GM21619 (cell line): ENCODE measurements around the gene IFITM1.
"Not testable (repeated sequence)": the region's sequence is repeated elsewhere in the genome, so short reads cannot be mapped to it uniquely, and the experiment has no call there.

Experiments
- ATAC-seq: cut with Tn5 transposase; IDR thresholded peaks from one replicate; pipeline ENCODE4 v1.9.1; 2021; ENCODE audit not compliant: unreplicated experiment

The IFITM1 gene

DNA sequence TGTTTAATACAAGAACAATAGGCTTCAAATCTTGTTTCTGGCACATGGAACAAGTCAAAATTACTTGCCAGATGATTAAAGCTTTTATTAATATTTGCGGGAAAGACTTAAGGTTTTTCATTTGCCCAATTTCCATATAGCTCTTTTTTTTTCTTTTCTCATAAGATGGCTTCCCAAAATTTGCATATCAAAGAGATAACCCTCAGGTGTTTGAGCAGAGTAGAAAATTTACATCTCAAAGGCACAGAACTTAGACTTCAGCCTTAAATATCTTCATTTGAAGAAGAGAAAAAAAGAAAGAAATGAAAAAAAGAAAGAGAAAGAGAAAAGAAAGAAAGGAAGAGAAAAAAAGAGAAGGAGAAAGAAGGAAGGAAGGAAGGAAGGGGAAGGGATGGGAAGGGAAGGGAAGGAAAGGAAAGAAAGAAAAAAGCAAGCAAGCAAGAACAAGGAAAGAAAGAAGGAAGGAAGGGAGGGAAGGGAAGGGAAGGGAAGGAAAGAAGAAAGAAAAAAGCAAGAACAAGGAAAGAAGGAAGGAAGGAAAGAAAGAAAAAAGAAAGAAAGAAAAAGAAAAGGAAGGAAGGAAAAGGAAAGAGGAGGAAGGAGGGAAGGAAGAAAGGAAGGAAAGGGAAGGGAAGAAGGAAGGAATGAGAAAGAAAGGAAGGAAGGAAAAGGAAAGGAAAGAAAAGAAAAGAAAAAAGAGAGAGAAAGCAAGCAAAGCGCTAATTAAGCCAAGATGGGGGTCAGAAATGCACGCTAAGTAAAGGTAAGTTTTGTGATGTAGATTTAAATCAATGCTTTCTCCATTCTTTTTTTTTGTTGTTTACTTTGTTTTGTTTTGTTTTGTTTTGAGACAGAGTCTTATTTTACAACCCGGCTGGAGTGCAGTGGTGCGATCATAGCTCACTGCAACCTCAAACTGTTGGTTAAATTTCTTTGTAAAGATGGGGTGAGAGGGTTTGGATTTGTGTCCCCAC, 27.0 kb downstream of the IFITM1 start:
- no peak for ATAC-seq

DNA sequence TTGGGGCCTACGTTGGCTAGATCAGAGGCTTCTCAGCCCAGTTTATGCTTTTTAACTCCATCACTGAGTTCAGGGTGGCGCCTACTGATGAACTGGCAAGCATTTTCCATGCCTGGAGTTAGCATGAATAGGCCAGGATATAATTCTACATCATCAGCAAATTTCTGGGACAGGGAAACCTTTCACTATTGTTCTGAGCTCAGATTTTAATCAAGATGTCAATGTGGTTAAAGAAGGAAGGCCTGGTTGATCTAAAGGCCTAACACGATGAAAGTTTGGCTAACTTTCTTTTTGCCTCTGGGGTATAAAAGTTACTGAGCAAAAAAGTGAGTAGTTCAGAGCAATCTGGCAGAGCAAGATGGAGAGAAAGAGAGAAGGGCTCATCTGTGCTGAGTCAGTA, 28.5 kb downstream of the IFITM1 start:
- no peak for ATAC-seq

DNA sequence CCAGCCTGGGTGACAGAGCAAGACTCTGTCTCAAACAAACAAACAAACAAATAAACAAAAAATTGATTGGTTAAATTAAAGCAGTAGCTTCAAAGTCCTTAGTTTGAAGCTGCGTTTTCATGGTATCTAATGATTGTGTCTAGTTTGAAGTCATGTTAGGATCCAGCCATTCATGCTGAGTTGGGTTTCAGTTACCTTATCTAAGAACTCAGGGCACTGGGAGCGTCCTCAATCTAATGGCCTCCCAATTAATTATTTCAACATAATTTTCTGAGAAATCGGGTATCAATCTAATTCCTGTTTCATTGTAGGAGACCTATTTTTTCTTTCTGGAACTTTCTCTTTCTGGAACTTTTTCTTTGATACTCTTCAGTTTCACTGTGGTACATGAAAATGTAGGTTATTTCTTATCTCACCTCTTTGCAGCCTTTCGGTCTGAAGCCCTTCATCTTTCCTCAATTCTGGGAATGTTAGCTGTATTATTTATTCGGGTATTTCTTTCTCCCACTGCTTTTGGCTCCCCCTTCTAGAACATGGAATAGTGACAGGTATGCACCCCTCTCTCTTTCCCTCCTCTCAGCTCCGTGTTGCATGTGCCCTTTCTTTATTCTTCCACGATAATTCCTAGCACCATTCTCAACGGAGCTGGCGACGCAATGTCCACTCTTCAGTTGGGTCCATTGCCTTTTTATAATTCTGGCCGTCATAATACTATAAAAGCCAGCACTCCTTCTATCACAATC, 31.2 kb downstream of the IFITM1 start:
- no peak for ATAC-seq

DNA sequence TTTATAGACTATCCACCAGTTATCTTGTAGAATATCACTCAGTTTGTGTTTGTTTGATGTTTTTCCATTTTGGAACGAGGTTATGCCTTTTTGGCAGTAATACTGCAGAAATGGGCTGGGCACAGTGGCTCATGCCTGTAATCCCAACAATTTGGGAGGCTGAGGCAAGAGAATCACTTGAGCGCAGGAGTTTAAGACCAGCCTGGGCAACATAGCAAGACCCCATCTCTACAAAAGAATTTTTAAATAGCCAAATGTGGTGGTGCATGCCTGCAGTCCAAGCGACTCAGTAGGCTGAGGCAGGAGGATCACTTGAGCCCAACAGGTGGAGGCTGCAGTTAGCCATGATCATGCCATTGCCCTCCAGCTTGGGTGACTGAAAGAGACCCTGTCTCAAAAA, 32.7 kb downstream of the IFITM1 start:
- ATAC-seq = no peak

DNA sequence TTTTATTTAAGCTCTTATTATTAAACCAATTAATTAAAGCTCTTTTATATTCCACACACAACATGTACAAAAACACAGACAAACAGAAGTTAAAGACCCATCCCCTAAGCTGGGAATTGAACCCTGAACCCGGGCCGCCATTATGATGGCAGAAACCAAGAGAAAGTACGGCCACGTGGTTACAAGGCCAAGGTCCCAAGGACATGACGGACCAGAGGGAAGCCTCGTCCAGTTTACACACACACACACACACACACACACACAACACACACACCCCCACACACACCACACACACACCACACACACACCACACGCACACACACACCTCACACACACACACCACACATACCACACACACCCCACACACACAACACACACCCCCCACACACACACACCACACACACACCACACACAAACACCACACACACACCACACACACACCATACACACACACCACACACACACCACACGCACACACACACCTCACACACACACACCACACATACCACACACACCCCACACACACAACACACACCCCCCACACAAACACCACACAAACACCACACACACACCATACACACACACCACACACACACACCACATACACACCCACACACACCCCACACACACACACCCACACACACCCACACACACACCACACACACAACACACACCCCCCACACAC, 35.6 kb downstream of the IFITM1 start:
- ATAC-seq = not testable (repeated sequence)

DNA sequence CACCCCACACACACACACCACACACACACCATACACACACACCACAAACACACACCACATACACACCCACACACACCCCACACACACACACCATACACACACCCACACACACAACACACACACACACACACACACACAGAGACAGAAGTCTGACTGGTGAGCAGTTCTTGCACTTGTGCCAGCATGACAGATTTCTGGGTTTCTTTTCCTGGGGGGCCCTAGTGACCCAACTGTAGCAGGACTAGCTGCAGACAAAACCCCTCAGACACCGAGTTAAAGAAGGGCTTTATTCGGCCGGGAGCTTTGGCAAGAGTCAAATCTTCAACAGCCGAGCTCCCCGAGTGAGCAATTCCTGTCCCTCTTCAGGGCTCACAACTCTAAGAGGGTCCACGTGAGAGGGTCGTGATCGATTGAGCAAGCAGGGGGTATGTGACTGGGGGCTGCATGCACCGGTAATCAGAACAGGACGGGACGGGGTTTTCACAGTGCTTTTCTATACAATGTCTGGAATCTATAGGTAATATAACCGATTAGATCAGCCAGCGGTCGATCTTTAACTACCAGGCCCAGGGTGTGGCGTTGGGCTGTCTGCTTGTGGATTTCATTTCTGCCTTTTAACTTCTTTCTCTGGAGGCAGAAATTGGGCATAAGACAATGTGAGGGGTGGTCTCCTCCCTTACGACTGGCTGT, 36.3 kb downstream of the IFITM1 start:
- not testable (repeated sequence) for ATAC-seq

DNA sequence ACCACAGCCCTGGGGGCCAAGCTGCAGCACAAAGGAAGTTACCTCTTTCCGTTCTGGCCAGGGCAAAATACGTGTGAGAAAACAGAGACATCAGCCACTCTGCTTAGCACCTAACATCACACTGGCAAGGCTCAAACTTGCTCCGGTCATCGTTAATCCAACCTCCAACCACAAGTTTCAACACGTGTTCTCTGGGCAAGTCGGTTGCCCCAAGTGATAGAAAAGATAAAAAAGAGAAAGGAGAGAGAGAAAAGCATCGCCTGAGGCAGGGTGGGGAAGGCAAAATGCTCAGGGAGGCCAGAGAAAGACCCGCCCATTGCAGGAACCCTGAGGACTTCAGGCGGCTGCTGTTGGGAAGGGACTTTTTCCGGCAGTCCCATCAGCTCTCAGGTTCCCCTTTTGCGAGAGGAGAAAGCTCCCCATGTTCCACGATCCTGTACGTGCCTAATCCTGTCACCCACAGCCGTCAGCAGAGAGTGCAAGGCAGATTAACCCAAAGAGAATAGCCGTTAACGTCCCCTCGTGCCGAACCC, 36.9 kb downstream of the IFITM1 start:
- ATAC-seq = no peak

DNA sequence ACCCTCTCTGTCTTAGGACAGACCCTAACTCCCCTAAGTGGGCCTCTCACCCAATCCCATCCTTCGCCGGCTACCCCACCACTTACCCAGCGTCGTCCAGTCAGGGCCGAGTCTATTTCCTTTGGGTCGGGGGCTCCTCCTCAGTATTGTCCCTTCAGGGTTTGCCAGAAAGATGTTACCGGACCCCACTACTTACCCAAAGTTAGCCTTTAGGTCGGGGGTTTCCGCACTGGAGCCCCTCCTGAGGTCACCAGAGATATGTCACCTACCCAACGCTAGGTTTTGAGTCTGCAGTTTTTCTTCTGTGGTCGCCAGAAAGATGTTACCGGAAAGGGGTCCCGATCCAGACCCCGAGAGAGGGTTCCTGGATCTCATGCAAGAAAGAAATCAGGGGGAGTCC, 37.6 kb downstream of the IFITM1 start:
- ATAC-seq = no peak

DNA sequence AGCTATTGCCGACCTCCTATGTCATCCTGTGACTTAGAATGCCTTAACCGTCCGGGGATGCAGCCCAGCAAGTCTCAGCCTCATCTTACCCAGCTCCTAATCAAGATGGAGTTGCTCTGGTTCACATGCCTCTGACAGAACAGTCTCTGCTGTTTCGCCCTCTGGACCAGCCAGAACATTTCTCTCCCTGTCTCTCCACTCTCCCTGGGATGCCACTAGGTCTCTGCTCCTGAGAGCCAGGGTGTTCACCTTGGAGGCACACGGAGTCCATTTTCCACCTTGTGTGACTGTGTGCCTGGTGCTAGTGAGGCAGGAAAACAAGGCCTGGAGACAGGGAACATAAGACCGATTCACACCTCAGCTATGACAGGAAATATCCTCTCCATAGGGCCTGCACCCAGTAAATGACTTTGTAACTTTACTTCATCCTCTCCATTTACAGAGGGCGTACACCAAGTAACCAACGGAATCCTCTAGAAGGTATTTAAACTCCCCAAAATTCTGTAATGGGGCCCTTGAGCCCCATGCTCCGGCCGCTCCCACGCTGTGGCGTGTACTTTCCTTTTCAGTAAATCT, 38.7 kb downstream of the IFITM1 start:
- no peak for ATAC-seq

DNA sequence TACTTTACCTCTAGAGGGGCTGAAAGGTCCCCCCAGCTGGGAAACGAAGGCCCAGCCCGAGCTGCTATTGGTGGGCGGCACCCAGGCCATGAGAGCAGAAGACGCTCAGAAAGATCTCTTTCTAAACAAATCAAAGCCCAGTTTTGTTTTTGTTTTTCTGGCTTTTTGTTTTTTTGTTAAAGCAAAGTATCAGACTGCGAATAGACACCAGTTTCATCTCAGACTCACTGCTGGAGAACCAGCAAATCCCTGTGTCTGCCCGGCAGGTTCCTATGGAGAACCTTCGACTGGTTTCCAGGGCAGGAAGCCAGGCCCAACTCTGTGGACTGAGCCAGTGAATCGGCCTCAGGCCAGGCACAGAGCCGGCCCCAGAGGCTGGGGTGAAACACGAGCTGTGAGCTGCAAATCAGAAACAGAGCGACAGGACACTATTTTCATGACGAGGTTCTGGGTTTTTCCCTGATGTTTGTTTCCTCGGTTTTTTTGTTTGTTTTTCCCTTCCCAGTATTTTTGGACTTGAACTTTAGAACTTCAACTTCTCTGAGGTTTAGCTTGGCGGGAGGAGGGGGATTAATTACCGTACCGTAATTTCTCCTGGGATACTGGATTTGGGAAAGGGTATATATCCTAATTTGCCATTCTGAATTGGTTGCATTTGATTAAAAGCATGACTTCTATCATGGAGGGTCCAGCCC, 39.5 kb downstream of the IFITM1 start:
- ATAC-seq = no peak

DNA sequence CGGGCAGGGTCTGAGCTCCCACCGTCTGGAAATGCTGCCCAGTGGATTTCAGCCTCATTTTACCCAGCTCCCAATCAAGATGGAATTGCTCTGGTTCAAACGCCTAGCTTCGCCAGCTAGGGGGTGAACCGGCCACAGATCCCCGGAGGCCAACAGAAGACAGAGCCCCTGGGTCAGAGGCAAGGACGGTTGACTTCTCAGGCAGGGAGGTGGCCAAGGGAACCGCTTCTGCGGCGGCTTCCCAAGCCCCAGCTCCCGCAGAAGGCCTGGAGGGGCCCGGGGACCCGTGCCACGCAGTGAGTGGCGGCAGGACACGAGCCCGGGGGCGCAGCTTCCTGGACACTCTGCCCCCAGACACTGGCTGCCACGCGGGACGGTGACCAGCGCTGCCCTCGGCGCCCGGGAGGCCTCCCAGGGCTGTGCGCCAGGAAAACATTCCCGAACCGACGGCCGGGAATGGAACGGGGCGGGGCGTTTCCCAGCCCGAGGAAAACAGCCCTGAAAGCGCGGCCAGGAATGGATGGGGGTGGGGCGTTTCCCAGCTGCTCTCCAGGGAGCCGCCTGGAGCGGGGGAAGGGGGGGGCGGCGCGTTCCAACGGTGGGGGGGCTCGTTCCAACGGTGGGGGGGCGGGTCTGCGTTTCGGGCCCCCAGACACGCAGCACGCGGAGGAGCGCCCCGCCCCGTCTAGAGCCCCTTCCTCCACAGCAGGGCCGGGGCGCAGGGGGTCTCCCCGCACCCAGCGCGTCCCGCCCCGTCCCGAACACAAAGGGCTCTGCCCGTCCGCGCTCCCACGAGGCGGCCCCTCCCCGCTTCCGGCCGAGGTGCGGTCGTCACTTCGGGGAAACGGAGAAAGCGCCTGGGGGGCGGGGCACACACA, 42.0 kb downstream of the IFITM1 start:
- no peak for ATAC-seq

DNA sequence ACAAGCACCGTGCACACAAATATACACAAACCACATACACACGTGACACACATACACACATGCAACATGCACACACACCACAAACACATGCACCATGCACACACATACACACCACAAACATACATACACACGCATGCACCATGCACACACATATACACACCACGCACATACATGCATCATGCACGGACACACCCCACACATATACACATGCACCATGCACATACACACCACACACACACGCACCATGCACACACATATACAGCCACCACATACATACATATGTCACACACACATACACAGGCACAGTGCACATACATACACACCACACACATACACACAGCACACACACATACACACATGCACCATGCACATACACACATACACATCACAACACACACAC, 42.8 kb downstream of the IFITM1 start:
- no peak for ATAC-seq

DNA sequence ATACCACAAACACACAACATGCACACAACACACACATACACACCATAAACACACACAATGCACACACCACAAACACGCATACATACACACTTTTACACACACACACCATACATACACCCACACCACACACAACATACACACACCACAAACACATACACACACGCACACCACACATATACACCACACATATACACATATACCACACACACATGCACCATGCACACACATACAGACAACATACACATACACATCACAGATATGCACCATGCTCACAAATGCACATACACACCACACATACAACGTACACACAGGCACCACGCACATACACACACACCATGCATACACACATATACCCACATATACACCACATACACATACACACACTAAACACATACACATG, 43.7 kb downstream of the IFITM1 start:
- no peak for ATAC-seq

DNA sequence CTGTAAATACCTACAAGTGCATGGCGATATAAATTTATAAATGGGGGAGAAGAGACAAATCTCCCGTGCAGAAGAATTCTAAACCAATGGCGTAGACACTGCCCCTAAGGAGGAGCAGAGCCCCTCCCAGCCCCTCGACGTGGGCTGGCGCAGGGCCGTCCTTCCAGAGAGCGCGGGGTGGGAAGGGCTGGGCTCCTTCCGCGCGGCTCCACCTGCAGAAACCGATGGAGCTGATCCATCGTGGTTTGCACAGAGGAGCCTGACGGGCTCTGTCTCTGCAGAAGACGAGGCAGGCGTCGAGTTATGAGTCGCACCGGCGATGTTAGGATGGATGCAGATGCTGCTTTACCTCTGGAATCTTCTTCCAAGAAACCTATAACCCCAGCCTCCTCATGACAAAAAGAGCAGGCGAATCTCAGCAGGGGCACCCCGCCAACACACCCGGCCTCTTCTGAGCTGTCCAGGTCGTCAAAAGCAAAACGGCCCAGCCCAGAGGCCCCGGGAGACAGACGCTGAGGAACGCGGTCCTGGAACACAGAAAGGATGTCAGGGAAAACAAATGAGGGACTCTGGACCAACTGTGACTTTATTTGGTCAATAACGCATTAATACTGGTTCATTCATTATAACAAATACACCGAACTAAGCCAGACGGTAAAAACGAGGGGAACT, 44.4 kb downstream of the IFITM1 start:
- no peak for ATAC-seq

DNA sequence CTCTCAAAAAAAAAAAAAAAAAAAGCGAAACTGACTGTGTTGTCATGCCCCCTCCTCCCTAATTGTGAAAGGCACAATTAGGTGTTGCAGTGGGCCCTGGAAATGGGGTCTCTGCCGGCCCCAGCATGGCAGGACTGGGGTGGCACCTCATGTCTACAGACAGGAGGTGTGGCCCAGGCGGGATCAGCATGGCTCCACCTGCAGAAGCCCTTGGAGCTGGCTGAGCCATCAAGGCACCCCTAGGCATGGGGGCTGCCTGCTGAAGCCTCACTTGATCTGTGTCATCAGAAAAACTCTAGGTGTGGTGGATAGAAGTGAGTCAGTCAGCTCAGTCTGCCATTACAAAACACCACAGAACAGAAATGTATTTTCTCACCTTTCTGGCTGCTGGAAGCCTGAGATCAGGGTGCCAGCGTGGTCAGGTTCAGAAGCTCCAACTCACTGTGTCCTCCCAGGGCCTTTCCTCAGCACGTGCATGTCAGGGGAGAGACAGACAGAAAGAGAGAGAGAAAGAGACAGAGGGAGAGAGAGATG, 45.4 kb downstream of the IFITM1 start:
- no peak for ATAC-seq

DNA sequence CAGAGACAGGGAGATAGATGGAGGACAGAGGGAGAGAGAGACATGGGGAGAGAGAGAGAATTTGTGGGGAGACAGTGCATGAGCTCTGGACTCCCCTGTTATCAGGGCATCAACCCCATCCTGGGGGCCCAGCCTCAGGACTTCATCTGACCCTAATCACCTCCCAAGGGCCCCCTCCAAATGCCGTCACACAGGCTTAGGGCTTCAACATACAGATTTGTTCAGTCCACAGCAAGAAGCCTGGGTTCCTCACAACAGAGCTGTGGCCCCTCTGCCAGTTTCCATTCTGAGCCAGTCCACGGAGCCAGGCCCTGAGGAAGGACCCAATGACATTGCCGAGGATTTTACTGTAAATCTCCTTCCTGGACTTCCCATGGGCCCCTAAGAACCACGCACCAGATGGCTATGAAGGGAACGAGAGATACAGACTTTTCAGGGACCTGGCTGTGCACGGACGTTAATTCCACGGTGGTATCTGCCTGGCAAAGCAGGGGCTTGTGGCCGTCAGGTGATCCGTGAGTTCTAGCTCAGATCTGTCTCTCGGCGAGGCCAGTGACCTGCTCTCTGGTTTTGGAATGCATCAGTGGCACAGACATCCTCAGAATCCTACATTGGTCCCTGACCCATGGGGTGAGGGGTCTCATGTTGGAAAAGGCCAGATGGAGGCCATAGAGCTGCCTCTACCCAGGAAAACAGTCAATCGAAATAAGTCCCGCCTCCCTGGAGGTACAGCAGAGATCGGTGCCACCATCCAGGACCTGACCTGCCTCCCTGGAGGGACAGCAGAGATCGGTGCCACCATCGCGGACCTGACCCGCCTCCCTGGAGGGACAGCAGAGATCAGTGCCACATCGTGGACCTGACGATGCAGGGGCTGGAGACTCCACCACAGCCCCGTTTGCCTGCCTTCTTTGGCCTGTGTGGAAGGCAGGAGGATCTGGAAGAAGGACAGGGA, 46.8 kb downstream of the IFITM1 start:
- no peak for ATAC-seq
